Measurements from ENCODE around the gene EPS8L2.
"Not testable (repeated sequence)": the region's sequence is repeated elsewhere in the genome, so short reads cannot be mapped to it uniquely, and the experiment has no call there.

EPS8L2 gene

DNA sequence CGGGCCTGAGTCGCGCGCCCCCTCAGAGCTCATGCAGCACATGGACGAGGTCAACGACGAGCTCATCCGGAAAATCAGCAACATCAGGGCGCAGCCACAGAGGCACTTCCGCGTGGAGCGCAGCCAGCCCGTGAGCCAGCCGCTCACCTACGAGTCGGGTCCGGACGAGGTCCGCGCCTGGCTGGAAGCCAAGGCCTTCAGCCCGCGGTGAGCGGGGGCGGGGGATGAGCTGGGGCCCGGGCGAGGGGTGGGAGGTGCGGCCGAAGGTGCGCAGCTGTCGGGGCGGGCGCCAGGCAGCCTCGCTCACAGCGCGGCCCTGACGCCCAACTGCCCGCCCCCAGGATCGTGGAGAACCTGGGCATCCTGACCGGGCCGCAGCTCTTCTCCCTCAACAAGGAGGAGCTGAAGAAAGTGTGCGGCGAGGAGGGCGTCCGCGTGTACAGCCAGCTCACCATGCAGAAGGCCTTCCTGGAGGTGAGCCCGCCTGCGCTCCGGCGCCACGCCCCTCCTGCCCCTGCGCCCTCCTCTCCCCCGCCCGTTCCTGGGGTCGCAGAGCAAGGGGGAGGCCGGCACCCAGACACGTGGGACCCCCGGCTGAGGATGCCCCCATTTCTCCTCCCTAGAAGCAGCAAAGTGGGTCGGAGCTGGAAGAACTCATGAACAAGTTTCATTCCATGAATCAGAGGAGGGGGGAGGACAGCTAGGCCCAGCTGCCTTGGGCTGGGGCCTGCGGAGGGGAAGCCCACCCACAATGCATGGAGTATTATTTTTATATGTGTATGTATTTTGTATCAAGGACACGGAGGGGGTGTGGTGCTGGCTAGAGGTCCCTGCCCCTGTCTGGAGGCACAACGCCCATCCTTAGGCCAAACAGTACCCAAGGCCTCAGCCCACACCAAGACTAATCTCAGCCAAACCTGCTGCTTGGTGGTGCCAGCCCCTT lies 20.5 kb downstream of the EPS8L2 start:
- FAIRE-seq: no peak

GRCh38 chr11:727281-727701 lies 21.3 kb downstream of the EPS8L2 start:
- no peak for FAIRE-seq

GRCh38 chr11:727859-728748 lies 22.1 kb downstream of the EPS8L2 start:
- FAIRE-seq: no peak

DNA sequence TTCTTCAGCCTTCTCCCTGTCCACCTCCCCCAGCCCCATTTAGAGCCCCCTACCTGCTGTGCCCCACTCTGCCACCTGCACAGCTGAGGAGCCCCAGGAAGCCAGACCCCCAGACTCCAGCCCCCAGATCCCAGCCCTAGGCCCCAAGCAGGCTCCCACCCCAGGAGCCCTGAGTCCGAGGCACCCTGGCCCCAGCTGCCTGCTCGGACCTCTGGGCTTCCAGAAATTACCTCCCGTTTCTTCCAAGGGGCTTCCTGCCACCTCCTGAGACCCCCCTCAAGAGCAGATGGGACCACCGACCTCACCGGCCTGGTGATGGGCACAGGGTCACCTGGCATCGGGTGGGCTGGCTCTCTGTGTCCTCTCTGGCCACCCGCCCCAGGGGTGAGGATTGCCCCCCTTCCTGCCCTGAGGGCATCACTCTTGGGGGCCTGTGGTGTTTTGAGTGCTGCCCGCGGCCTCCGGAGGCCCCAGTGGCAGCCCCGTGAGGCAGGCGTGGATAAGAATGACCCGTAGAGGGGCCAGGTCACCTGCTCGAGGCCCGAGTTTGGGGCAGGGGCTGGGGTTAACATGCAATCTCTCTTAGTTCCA lies 23.0 kb downstream of the EPS8L2 start:
- FAIRE-seq: no peak

DNA sequence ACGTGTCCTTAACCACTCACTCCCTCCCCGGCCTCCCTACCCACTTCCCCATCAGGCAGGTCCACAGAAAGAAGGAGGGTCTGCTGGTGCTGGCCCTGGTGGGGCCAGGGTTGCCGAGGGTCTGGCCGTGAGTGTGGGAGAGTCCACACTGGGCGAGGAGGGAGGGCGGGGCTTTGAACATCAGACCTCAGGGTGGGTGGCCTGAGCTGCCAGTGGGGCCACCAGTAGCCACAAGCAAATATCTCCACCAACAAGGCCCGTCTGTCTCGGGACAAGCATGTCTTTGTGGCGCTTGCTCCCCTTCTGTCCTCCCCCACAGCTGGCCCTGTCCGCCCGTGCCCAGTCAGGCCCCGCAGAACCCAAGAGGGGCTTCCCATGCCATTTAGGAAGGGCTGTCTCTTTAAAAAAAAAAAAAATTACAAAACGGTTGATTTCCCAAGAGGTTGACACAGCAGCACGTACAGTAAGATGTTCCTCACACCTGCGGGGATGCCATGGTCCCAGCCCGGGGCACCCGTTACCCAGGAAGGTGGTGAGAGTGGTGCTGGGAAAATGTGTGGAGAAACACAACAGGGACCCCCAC lies 23.6 kb downstream of the EPS8L2 start:
- no peak for FAIRE-seq

- no peak for FAIRE-seq
Observed at GRCh38 chr11:733072-733471, 27.0 kb downstream of the EPS8L2 start.

GRCh38 chr11:734541-734940 lies 28.5 kb downstream of the EPS8L2 start:
- not testable (repeated sequence) for FAIRE-seq

GRCh38 chr11:737366-737765 lies 31.3 kb downstream of the EPS8L2 start:
- FAIRE-seq: no peak

DNA sequence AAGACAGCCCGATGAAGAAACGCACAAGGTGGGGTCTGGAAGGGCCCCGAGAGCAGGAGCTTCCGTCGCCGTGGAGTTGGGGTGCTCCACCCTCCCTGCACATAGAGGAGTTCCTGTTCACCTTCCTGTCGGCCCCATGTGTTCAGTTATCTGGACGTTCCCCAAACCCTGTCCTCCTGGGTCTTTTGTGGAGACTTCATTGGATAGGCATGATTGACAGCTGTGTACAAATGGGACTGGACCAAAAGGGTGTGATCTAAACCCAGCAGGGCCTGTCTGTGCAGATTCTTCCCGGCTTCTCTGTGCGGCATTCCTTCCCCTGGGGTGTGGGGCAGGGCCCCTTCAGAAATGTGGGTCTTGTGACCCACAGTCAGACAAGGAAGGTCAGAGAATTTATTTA lies 31.9 kb downstream of the EPS8L2 start:
- not testable (repeated sequence) for FAIRE-seq

DNA sequence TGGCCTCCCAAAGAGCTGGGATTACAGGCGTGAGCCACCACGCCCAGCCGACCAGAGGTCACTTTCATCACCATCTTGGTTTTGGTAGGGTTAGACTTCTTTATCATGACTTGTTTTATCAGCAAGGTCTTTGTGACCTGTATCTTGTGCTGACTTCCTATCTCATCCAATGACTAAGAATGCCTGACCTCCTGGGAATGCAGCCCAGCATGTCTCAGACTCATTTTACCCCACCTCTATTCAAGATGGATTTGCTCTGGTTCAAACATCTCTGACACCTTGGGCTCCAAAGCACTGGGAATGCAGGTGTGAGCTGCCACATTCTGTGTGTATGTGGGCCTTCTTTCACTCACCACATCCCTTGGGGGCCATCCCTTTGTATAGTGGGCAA lies 36.1 kb downstream of the EPS8L2 start:
- no peak for FAIRE-seq

DNA sequence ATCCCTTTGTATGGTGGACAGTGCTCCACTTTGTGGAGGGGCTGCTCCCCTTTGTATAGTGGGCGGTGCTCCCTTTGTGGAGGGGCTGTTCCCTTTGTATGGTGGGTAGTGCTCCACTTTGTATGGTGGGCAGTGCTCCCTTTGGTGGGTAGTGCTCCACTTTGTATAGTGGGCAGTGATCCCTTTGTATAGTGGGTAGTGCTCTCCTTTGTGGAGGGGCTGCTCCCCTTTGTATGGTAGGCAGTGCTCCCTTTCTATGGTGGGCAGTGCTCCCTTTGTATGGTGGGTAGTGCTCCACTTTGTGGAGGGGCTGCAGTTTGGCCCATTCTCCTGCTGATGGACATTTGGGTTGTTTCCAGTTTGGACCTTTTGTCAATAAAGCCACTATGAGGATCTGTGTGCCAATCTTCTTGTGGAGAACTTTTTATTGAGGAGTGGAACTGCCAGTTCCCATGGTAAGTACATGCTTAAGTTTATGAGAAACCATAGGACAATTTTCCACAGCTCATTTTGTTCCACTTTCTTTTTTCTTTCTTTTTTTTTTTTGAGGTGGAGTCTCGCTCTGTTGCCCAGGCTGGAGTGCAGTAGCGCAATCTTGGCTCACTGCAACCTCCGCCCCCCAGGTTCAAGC lies 36.7 kb downstream of the EPS8L2 start:
- FAIRE-seq: no peak

DNA sequence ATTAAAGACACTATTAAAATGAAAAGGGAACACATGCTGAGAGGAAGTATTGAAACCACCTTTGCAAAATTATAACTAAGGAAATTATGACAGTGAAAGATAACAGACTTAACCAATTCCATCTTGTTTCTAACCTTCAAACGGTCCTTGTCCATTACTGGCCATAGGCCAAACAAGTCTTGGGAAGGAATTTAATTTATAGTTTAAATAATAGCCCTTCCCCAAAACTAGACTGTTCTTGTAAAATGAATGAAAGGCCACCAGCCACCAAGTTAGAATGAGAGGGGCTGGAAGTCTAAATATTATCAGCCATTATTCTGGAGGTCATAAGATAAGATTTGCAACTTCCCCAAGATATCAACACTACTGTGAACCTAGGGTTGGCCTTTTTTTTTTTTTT lies 39.4 kb downstream of the EPS8L2 start:
- no peak for FAIRE-seq

- no peak for FAIRE-seq
Observed at GRCh38 chr11:746289-747157, 40.5 kb downstream of the EPS8L2 start.

DNA sequence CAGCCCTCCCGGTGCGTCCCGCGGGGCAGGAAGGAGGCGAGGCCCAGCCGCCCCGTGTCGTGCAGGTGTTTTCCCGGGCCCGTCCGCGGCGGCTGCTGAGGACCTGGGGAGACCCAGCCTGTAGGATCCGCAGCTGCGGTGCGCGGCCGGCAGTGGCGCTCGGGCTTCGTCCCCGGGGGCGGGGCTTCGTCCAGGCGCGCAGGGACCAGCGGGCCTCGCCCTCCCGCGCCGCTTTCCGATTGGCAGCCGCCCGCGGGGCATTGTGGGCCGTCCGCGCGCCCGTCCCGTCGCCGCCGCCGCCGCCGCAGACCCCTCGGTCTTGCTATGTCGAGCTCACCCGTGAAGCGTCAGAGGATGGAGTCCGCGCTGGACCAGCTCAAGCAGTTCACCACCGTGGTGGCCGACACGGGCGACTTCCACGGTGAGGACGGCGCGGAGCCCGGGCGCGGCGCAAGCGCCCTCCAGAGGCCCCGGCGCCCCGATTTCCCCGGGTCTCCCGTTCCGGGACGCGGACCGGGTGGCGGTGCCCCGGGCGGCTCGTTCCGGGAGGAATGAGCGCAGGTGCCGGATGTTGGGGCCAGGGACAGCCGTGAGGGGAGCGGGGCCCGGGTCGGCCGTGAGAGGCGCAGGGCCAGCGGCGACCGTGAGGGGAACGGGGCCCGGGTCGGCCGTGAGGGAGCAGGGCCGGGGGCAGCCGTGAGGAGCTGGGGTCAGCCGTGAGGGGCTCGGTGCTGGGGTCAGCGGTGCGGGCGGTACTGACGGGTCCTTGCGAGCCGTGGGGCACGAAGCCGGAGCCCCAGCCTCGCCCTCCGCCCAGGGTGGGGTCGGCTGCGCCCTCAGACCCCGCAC lies 41.4 kb downstream of the EPS8L2 start, which contains the start of gene TALDO1:
TALDO1 (plus strand) TSS at position 307 of the 849 bp plus-strand sequence; CDS start at position 325, 18 bp downstream.
- no peak for FAIRE-seq

GRCh38 chr11:748007-748359 lies 42.0 kb downstream of the EPS8L2 start:
- no peak for FAIRE-seq

GRCh38 chr11:749731-750130 lies 43.7 kb downstream of the EPS8L2 start:
- FAIRE-seq: no peak

DNA sequence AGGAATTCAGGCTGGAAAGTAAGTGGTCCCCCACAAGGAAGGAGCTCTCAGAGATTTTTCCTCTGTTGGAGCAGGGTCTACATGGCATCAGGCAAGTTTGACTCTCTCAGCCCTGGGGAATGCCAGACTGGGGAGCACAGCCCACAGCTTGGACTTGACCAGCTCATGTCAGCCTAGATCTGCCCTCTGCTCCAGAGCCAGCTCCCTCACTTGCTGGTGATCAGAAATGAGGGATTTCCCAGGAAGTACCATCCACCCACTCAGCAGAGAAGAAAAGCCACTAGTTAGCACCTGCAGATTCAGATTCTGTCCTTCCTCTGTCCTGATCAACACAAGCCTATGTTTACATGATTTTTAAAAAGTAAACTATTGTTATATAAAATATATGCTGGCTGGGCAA lies 54.2 kb downstream of the EPS8L2 start:
- no peak for FAIRE-seq

- no peak for FAIRE-seq
Observed at GRCh38 chr11:761526-762108, 55.6 kb downstream of the EPS8L2 start.

DNA sequence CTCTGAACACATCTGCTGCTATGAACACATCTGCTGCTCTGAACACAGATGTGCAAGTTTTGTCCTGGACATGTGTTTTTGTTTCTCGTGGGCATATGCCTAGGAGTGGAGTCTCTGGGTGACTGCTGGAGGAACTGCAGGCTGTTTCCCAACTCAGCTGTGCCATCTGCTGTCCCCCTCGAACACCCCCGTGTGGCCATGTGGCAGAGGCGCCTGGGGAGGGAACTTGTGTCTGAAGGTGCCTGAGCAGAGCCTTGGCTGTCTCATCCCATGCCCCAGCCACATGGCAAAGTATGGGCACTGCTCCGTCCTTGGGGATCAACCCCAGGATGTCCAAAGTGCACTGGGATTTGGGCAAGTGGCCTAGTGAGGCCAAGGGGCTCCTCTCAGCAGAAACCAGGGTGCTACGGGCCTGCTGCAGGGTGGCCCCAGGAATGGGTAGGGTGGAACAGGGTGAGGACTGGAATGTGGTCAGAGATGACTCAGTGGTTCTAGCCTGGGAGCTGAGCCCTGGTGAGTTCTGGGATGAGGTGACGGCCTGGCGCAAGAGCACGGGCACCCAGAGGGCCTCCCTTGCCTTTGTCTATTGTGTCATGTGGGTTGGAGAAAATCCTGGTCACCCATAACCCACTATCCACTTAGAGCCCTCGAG lies 56.5 kb downstream of the EPS8L2 start:
- no peak for FAIRE-seq

Data from islet of Langerhans (tissue), 1 donor.